ENCODE results near the gene SUPT20H.

DNA sequence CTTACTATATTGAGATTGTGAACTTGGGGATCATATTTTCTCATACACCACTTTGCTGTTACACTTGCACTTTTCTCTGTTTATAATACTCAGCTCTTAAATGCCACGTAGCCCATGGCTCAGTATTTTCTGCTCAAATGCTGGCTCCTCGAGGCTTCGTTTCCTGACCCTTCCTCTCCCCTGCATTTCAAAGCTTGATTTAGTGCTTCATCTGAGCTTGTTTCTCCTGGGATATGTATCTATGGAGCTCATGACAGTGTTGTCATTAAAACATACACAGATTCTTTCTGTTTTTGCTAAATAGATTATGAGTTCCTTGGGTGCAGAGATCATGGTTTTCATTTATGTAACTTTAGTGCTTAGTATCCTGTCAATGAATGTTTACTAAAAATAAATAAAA is 34.6 kb upstream of the SUPT20H start:
- TF ChIP-seq, protein P1, sequence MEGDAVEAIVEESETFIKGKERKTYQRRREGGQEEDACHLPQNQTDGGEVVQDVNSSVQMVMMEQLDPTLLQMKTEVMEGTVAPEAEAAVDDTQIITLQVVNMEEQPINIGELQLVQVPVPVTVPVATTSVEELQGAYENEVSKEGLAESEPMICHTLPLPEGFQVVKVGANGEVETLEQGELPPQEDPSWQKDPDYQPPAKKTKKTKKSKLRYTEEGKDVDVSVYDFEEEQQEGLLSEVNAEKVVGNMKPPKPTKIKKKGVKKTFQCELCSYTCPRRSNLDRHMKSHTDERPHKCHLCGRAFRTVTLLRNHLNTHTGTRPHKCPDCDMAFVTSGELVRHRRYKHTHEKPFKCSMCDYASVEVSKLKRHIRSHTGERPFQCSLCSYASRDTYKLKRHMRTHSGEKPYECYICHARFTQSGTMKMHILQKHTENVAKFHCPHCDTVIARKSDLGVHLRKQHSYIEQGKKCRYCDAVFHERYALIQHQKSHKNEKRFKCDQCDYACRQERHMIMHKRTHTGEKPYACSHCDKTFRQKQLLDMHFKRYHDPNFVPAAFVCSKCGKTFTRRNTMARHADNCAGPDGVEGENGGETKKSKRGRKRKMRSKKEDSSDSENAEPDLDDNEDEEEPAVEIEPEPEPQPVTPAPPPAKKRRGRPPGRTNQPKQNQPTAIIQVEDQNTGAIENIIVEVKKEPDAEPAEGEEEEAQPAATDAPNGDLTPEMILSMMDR (conservative IDR thresholded peaks at IDR 0.05; ENCODE audit: low read depth, low read length), result no peak
- no peak for TF ChIP-seq EZH2 (IDR thresholded peaks at IDR 0.05; ENCODE audit: low read length, unreplicated experiment)
